Activated naive CD8-positive, alpha-beta T cell treated with anti-CD3 and anti-CD28 coated beads, Interleukin-2, amount 50 U/mL, for 16 hours (primary cell): ENCODE results near the gene LRSAM1.
"Not testable (repeated sequence)": the region's sequence is repeated elsewhere in the genome, so short reads cannot be mapped to it uniquely, and the experiment has no call there.

Experiments
- DNase-seq: peaks from one replicate; pipeline ENCODE4 v3.0.0-alpha.2; 2020; ENCODE audit warnings: low read depth, low spot score

LRSAM1 gene

GRCh38 chr9:127457191-127457878 lies 6.0 kb downstream of the LRSAM1 start:
- no peak for DNase-seq

DNA sequence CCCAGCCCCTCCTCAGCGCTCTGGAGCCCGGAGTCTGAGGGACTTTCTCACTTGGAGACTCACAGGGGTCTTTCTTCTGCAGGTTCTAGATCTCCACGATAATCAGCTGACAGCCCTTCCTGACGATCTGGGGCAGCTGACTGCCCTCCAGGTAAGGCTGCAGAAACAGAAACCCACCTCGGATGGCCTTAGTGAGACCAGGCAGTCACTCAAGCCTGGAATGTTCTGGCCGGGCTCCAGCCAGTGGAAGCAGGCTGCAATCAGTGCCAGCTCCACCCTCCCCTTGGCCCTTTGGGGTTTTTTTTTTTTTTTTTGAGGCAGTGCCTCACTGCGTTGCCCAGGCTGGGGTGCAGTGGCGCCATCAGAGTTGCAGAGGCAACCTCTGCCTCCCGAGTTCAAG lies 7.6 kb downstream of the LRSAM1 start:
- no peak for DNase-seq

DNA sequence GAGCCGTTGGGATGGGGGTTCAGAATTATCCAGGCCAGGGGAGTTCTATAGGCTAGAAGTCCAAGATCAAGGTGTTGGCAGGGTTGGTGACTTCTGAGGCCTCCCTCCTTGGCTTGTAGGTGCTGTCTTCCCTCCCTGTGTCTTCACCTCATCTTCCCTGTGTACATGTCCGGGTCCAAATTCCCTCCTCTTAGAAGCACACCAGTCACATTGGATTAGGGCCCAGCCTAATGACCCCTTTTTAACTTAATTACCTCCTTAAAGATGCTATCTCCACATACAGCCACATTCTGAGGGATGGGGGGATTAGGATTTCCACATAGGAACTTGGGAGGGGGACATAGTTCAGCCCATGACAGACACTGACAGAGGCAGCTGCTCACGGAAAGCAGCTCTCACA lies 12.1 kb downstream of the LRSAM1 start:
- no peak for DNase-seq

- DNase-seq = no peak
Observed at GRCh38 chr9:127463911-127464310, 12.6 kb downstream of the LRSAM1 start.

- not testable (repeated sequence) for DNase-seq
Observed at GRCh38 chr9:127466407-127466917, 15.2 kb downstream of the LRSAM1 start.

DNA sequence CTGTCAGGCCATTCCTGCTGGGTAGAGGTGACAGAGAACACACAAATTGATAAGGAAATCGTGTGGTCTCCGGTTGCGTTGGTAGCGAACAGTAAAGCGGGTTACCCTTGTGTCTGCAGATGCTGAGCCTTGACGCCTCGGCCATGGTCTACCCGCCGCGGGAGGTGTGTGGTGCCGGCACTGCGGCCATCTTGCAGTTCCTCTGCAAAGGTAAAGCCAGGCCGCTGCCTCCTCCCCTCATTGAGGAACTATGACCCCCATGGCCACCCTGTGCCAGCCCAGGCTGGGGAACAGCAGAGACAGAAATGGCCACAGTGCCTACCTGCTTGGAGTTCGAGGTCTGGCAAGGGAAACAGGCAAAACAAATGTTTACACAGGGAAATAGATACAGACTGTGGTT lies 16.3 kb downstream of the LRSAM1 start:
- no peak for DNase-seq

DNA sequence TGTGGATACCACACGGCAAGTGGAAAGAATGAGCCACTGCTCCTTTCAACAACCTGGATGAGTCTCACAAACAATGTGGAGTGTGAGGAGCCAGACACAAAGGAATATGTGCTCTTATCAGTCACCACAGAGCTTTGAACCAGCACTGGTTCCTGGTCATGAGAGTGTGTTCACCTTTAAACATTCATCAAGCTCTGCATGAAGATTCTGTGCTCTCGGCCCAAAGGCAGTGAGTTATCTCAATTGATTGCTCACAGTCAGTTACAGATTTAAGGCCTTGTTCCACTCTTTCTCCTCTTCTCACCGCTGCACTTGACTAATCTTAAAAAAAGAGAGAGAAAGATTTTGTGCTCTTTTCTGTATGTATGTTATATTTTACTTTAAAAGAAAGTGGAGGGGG lies 19.4 kb downstream of the LRSAM1 start:
- no peak for DNase-seq

GRCh38 chr9:127473501-127473900 lies 22.2 kb downstream of the LRSAM1 start:
- DNase-seq = no peak

DNA sequence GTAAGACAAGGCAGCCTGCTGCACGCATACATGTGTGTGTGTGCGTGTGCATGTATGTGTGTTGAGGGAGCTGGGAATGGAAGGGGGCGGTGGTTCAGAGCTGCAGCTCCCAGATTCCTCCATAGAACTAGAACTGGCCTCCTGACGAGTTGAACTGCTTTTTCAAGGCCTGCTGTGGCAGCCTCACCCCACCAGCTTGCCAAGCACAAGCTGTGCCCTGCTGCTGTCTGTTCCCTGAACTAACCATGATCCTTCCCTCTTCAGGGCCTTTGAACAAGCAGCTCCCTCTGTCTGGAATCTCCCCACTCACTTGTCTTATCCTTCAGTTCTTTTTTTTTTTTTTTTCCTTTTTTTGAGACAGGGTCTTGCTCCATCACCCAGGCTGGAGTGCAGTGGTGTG lies 22.6 kb downstream of the LRSAM1 start:
- no peak for DNase-seq

GRCh38 chr9:127474592-127474991 lies 23.3 kb downstream of the LRSAM1 start:
- DNase-seq = no peak

DNA sequence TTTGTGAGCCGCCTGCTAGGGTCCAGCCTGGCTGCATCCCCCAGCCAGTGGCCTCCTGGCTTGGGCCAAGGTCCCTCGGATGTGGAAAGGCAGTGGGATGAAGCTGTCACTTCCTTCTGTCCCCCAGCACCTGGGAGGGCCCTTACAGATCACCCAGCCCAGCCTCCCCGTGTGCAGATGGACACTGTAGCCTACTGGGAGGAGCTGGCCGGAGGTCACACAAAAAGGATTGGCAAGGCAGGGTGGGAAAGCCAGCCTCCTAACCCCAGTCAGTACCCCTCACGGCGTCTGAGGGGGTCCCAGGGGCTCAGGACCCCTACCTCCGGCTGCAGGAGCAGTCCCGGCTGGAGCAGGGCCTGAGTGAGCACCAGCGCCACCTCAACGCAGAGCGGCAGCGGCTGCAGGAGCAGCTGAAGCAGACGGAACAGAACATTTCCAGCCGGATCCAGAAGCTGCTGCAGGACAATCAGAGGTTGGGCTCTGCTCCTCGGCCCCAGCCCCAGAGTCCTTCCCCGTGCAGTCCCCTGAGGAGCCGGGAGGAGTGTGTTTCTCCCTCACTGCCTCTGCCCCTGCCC lies 28.3 kb downstream of the LRSAM1 start:
- no peak for DNase-seq

GRCh38 chr9:127482662-127483061 lies 31.4 kb downstream of the LRSAM1 start:
- DNase-seq = no peak

GRCh38 chr9:127485995-127486394 lies 34.7 kb downstream of the LRSAM1 start:
- no peak for DNase-seq

DNA sequence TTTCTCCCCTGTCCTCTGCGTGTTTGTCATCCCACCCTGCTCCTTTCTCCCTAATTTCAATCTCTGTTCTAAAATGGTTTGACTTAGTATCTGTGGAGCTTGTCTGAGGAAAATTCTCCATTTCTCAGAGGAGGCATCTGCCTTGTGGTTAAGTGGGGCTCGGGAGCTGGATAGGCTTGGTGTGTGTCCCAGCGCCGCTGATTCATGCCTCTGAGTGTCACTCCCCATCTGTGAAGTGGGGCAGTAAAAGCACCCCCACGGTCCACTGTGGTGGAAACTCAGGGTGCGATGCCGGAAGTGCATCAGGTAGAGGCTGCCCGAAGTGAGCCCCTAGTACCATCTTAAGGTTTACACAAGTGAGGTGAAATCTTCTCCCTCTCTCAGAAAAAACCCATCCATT lies 37.6 kb downstream of the LRSAM1 start:
- DNase-seq = no peak

DNA sequence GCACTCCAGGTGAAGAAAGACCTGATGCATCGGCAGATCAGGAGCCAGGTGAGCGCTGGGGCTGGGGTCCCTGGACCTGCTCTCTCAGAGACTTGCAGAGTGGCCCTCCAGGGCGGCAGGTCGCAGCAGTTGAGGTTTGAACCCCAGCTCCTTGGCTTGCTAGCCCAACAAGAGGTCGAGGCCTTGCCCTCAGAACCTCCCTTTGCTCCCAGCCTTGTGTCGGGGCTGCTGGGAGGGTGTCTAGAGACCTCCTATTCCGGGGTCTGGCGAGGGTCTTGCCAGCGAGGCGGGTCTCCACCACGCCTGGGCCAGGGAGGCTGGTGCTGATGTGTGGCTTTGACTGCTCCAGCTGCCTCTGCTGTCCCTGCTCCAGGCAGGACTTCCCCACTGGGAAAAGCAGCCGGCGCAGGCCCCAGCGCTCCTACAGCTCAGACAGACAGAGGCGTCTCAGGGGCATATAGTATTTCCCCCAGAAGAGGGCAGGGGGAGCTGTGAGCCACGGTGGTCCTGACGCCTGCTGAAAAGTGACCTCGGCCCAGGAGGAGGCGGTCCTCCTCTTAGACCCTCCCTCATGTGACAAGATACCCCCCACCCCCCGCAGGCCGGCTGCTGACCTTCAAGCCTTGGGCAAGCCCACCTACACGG lies 38.3 kb downstream of the LRSAM1 start:
- DNase-seq = no peak

DNA sequence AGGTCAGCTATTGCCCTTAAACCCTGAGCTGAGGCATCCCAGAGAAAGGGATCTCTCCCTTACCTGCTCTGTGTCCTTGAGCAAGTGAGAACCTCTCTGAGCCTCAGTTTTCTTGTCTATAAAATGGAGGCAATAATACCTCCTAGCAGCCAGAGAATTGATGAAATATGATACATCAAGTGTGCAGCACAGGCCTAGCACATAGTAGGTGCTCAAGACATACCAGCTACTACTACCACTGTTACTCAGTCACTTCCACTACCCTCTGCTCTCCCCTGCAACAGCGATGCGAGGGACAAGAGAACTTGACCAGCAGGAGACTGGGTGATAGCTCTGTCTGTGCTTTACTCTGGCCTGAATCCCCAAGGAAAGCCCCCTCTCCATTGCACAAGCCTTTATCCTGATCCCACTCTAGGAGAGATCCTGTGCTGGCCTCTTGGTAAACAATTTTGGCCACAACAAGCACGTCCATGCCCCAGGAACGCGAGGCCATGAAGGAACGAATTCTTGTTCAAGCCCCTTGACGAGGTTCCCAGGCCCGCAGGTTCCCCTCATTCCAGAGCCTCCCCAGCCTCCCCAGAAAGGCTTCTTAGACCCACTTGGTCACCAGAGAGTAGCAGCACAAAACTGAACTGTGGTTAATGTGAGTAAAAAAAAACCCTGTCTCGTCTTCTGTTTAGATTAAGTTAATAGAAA lies 39.4 kb downstream of the LRSAM1 start:
- no peak for DNase-seq

DNA sequence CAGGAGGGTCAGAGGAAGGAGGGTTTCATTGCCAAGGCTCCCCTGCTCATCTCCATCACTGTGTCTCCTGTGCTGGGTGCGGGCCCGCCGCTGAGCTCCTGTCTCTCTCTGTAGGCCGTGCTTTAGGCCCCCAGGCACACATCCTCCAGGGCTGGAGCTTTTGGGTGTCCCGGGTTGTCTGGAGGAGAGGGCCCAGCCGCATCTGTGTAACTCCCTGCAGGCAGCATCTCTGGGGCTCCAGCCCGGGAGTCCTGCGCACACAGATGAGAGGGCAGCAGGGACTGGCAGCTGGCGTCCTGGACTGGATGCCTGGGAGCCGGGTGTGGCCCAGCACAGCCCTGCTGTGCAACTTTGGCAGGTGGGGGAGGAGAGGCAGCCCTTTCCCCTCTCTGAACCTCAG lies 40.2 kb downstream of the LRSAM1 start:
- DNase-seq = no peak

GRCh38 chr9:127492616-127493015 lies 41.3 kb downstream of the LRSAM1 start:
- no peak for DNase-seq

DNA sequence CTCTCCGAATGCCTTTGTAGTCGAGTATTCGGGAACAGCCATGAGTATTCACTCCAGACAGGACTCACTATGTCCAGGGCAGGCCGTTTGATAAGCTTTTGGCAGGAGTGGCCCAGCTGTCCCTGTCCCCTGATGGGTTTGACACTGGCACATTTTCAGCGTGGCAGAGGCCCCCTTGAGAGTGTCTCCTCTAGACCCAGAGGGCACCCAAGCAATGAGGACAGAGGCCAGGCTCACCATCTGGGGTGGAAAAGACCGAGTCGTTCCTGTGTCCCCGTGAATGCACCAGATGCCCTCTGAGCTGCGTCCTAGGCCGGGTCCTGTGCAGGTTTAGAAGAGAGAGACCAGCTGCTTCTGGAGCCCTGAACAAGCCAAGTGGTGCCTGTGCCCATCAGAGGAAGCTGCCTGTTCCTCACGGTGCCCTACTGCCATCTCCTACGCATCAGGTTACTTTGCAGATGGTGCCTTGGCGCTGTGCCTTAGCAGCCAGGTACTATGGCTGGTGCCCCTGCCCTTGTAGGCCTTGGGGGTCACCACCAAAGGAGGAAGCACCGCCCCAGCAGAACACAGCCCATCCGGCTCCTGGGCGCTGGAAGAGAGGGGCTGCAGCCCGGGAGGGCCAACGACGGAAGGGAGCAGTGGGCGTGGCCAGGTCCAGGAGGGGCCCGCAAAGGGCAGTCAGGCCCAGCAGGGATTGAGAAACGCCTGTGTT lies 42.4 kb downstream of the LRSAM1 start:
- DNase-seq = no peak

GRCh38 chr9:127494304-127494702 lies 43.0 kb downstream of the LRSAM1 start:
- DNase-seq = no peak

GRCh38 chr9:127495884-127496555 lies 44.7 kb downstream of the LRSAM1 start:
- no peak for DNase-seq
